Activated CD4-positive, CD25-positive, alpha-beta regulatory T cell treated with anti-CD3 and anti-CD28 coated beads, Interleukin-2, amount 50 U/mL, for 24 hours (primary cell): Measurements from ENCODE around the gene CDADC1.
"Not testable (repeated sequence)": the region's sequence is repeated elsewhere in the genome, so short reads cannot be mapped to it uniquely, and the experiment has no call there.

Experiments used
- ATAC-seq, 2 donors: fragments of 150-1000 bp; cut with Tn5 transposase; one replicate each; pipeline ENCODE4 v1.10.0; 2021; ENCODE audit warnings: mild to moderate bottlenecking in 1 of 2, moderate library complexity in 1 of 2

Gene CDADC1

DNA sequence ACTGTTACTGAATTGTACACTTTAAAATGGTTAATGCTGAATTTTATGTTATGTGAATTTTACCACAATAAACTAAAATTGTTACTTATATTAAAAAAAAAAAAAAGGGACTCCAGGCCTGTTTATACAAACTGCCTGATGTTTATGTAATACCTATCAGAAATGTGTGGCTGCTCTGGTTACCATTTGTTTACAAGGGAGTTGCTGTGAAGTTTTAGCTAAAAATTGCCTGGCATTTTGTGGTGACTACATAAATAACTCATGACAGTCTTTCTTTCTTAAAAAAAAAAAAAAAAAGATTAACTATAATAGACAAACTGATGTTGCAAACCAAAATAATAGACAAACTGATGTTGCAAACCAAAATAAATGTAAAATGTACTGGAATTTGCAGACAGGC is 71.8 kb downstream of the CDADC1 start:
- no peak for ATAC-seq

DNA sequence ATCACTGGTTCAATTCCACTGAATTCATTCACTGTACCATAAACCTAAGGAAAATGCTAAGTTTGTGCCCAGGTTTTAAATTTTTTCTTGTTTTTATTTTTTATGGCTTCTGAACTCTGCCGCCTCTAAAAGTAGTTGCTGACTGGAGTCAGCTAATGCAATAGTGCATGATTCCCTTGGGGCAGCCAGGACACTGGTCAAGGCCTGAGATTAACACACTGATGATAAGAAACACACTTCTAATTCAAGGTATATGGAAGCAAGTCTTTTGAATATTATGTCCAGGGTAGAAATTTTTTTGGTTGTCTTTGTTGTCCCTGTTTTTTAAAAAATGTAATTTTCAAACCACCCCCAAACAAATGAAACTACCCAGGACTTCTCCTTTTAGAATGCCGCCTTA is 72.2 kb downstream of the CDADC1 start:
- no peak for ATAC-seq

GRCh38 chr13:49320975-49321374 is 73.2 kb downstream of the CDADC1 start:
- ATAC-seq, result no peak

GRCh38 chr13:49322702-49323101 is 75.0 kb downstream of the CDADC1 start:
- ATAC-seq, result no peak

DNA sequence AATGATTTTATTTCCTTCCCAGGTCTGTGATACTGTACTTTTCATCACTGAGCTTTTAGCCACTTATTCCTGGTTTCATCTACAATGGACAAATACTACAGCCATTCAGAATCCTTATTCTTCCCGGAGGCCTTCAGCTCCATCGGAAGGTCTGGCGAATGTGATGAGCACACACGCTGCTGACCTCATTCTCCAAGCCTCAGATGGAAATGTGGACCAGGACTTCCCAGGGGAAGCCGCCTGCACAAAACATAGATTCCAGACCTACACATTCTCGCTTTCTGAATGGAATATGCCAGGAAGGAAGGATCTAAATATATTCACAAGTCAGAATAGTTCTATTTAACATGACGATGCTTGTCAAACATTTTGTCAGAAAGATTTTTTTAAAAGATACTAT is 75.6 kb downstream of the CDADC1 start:
- ATAC-seq, result no peak

DNA sequence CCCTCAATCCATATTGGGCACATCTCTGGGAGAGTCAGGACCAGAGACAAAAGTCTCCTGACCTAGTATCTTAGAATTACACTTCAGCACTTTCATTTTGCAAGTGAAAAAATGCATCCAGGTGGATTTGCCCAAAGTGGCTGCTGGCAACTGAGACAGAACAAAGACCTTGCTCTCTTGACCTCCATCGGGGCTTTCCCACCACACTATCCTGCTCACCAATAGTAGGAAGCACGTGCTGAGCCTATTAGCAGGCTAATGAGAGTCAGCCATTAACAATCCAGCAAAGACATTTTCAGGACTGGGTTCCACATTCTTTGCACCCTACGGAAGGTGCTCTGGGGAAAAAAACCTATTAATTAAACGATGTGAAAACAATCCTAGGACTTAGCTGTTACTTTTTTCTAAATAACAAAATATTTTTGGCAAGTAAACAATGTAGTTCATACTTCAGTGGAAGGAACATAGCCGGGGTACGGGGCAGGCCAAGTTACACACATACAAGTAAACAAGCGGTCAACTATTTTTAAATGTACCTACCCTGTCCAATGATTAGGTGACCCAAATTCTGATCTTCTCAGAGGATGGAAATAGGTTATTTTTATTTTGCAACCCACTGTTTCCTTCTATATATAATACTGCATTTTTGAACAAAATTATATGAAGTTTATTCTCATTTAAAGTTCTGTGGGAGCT is 78.6 kb downstream of the CDADC1 start:
- no peak for ATAC-seq

DNA sequence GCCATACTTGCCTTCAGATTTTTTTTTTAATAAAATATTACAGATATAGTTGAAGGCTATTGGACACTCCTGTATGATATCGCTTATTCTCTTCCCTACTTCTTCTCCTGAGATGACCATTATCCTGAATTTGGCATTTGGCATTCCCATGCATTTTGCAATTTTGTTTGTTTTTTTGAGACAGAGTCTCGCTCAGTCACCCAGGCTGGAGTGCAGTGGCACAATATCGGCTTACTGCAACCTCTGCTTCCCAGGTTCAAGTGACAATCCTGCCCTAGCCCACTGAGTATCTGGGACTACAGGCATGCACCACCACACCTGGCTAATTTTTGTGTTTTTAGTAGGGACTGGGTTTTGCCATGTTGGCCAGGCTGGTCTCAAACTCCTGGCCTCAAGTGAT is 79.4 kb downstream of the CDADC1 start:
- not testable (repeated sequence) for ATAC-seq

DNA sequence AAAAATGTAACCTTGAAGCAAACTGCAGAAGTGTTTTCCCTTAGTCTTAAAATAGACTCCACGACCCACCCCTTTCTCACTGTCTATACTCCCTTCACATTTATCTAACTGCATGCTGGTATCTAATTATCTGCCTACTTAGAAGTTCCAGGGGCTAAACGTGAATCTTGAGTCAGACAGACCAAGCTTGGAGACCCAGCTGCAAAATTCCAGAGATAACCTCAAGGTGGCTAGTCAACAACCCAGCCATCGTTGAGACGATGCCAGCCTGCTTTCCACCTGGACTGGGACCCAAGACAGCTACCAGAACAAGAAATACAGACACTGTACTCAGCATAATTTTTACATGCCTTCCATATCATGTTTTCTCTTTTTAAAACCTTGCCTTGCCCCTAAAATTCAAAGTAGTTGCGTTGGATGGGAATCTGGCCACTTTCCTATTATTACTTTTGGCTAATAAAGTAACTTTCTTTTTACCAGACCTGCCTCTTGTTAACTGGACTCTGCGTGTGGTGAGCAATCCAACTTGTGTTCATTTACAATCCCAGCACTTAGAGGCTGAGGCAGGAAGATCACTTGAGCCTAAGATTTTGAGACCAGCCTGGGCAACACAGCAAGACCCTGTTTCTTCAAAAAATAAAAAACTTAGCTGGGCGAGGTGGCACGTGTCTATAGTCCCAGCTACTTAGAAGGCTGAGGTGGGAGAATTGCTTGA is 82.3 kb downstream of the CDADC1 start:
- no peak for ATAC-seq

DNA sequence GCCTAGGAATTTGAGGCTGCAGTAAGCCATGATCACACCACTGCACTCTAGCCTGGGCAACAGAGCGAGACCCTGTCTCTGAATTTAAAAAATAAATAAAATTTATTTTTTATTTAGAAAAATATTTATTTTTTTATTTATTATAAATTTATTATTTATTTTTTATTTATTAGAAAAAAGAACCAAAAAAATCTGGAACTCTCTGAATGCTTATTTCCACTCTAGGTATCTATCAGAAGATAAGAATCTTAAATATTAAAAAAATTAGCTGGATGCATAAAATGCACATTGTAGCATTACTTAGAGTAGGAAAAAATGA is 82.8 kb downstream of the CDADC1 start:
- ATAC-seq, result no peak

DNA sequence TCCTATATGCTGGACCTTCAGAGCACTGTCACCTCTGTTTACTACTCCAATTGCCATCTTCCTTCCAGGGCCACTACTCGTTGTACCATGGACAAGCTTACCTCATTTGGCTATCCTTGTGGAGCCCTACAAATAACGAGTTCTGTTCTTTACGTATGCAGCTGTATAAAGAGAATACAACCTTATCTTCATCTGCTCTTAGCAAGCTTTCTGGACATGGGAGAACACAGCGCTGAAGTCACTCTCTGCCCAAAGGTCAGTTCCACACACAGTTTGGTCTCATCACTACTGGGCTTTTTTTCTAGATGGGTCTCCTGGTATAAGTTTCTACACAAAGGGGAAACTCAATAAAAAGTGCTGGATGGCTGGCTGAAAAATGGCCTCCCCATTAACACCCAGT is 88.9 kb downstream of the CDADC1 start:
- ATAC-seq, result no peak

DNA sequence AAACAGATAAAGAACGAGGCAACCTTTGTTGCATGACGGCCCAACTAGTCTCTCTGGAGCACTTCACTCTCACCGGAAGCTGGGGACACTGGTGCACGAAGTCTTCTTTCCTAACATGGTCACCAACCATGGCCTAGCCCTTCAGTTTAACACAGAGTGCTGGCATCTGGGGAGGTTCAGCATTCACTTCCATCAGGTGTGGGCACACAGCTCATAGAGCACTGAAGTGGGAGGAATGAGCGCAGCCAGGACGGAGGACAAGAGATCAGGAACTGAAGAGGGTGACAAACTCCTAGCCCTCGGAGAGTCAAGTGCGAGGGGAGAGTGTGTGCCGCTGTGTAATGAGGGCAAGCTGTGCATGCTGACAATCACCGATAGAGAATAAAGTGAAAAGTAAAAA is 92.4 kb downstream of the CDADC1 start:
- no peak for ATAC-seq

DNA sequence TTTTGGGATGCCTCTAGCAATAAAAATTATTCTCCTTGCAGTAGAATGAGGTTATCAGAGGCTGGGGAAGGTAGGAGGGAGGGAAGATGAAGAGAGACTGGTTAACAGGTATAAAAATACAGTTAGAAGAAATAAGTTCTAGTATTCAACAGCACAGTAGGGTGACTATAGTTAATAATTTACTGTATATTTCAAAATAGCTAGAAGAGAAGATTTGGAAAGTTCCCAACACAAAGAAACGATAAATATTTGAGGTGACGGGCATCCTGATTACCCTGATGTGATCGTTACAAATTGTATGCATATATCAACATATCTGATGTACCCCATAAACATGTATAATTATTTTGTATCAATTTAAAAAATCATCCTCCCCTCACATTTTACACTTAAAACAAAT is 93.8 kb downstream of the CDADC1 start:
- no peak for ATAC-seq

GRCh38 chr13:49341941-49342340 is 94.2 kb downstream of the CDADC1 start:
- no peak for ATAC-seq

GRCh38 chr13:49342454-49342853 is 94.7 kb downstream of the CDADC1 start:
- no peak for ATAC-seq
